IMR-90 (cell line): ENCODE data around the gene CERT1.

Source experiments
- BHLHE40 ChIP-seq: fragments of 150-350 bp; IDR thresholded peaks from 2 replicates; pipeline ENCODE4 v1.6.1; 2016; ENCODE audit warnings: mild to moderate bottlenecking, low read depth, low read length
- CEBPB ChIP-seq: IDR thresholded peaks from 2 replicates; pipeline ENCODE4 v1.6.1; 2012; ENCODE audit warnings: low read depth, low read length, improper control_type of control experiment
- CHD1 ChIP-seq: IDR thresholded peaks from 2 replicates; pipeline ENCODE4 v1.6.1; 2012; ENCODE audit warnings: low read depth, low read length, improper control_type of control experiment
- FOS ChIP-seq: fragments of 150-350 bp; IDR thresholded peaks from 2 replicates; pipeline ENCODE4 v1.6.1; 2016; ENCODE audit warnings: low read depth, low read length
- MAFK ChIP-seq: IDR thresholded peaks from 2 replicates; pipeline ENCODE4 v1.6.1; 2012; ENCODE audit warnings: low read depth, low read length, improper control_type of control experiment
- MAZ ChIP-seq: IDR thresholded peaks from 2 replicates; pipeline ENCODE4 v1.6.1; 2012; ENCODE audit warnings: low read depth, mild to moderate bottlenecking, low read length, improper control_type of control experiment, moderate library complexity, borderline replicate concordance
- MXI1 ChIP-seq: IDR thresholded peaks from 2 replicates; pipeline ENCODE4 v1.6.1; 2012; ENCODE audit warnings: low read depth, mild to moderate bottlenecking, low read length, moderate library complexity, borderline replicate concordance
- POLR2A ChIP-seq: IDR thresholded peaks from 2 replicates; pipeline ENCODE4 v1.6.1; 2012; ENCODE audit warnings: mild to moderate bottlenecking, low read depth, low read length
- RAD21 ChIP-seq: IDR thresholded peaks from 2 replicates; pipeline ENCODE4 v1.6.1; 2012; ENCODE audit warnings: low read length, improper control_type of control experiment
- RCOR1 ChIP-seq: IDR thresholded peaks from 2 replicates; pipeline ENCODE4 v1.6.1; 2012; ENCODE audit warnings: mild to moderate bottlenecking, low read length, improper control_type of control experiment; ENCODE audit not compliant: insufficient replicate concordance
- RFX5 ChIP-seq: IDR thresholded peaks from 2 replicates; pipeline ENCODE4 v1.8.0; 2012; ENCODE audit warnings: low read depth, mild to moderate bottlenecking, low read length, moderate library complexity
- TF ChIP-seq, protein P1 (sequence below): conservative IDR thresholded peaks from 2 replicates; pipeline ENCODE4 v1.5.1; 2012; ENCODE audit warnings: mild to moderate bottlenecking, low read depth, low read length, improper control_type of control experiment
- TF ChIP-seq, protein P2 (sequence below): fragments of 150-350 bp; IDR thresholded peaks from 2 replicates; pipeline ENCODE4 v1.6.1; 2017; ENCODE audit warnings: mild to moderate bottlenecking, antibody characterized with exemption, low read length, low read depth

DNA sequence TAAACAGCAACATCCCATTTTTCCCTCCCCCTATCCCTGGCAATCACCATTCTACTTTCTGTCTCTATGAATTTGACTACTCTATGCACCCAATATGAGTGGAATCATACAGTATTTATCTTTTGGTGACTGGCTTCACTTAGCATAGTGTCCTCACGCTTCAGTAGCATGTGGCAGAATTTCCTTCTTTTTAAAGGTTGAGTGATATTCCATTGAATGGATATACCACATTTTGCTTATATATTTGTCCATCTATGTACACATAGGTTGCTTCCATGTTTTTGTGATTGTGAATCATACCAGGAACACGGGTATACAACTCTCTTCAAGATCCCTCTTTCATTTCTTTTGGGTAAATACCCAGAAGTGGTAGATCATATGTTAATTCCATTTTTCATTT lies 69.9 kb downstream of the CERT1 start:
- TF ChIP-seq POLR2A (no peak), MAFK (no peak), MAZ (no peak), MXI1 (no peak), CHD1 (no peak), RFX5 (no peak), RCOR1 (no peak), RAD21 (no peak), BHLHE40 (no peak), FOS (no peak), CEBPB (no peak)
- TF ChIP-seq, protein P1, sequence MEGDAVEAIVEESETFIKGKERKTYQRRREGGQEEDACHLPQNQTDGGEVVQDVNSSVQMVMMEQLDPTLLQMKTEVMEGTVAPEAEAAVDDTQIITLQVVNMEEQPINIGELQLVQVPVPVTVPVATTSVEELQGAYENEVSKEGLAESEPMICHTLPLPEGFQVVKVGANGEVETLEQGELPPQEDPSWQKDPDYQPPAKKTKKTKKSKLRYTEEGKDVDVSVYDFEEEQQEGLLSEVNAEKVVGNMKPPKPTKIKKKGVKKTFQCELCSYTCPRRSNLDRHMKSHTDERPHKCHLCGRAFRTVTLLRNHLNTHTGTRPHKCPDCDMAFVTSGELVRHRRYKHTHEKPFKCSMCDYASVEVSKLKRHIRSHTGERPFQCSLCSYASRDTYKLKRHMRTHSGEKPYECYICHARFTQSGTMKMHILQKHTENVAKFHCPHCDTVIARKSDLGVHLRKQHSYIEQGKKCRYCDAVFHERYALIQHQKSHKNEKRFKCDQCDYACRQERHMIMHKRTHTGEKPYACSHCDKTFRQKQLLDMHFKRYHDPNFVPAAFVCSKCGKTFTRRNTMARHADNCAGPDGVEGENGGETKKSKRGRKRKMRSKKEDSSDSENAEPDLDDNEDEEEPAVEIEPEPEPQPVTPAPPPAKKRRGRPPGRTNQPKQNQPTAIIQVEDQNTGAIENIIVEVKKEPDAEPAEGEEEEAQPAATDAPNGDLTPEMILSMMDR = no peak
- TF ChIP-seq, protein P2, sequence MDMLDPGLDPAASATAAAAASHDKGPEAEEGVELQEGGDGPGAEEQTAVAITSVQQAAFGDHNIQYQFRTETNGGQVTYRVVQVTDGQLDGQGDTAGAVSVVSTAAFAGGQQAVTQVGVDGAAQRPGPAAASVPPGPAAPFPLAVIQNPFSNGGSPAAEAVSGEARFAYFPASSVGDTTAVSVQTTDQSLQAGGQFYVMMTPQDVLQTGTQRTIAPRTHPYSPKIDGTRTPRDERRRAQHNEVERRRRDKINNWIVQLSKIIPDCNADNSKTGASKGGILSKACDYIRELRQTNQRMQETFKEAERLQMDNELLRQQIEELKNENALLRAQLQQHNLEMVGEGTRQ = no peak
